NCI-H345 treated with DMSO at 0.1 percent for 48 hours (cell line): ENCODE data around the gene MRPL48.
A peak's percentile ranks its signal among the peaks of the same experiment; 100 is the strongest.
"Not testable (repeated sequence)": the region's sequence is repeated elsewhere in the genome, so short reads cannot be mapped to it uniquely, and the experiment has no call there.

Source experiments
- DNase-seq: peaks from one replicate; lab custom pipeline; 2025; ENCODE audit not compliant: unreplicated experiment; lab: John Stamatoyannopoulos, UW

The MRPL48 gene

GRCh38 chr11:73787643-73788558 lies at the start of gene MRPL48:
Gene MRPL48 (plus strand): TSS chr11:73787874. CDS start chr11:73787972, 98 bp downstream.
- peak; percentile 86 for DNase-seq

- no peak for DNase-seq
These were observed 44.6 kb upstream of the MRPL48 start for GRCh38 chr11:73743045-73743444.

GRCh38 chr11:73746701-73747100 lies 41.0 kb upstream of the MRPL48 start:
- DNase-seq: no peak

DNA sequence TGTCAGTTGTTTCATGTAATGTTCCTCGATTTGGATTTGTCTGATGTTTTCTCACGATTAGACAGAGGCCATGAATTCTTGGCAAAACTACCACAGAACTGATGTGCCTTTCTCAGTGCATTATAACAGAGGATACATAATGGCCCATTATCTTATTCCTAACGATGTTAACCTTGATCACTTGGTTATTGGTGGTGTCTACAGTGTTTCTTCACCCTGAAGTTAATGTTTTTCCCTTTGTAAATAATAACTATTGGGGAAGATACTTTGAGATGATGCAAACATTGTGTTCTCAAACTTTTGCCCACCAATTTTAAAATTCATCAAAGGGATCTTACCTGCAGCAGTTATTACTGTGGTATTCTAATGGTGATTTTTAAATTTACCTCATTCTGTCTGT lies 39.9 kb upstream of the MRPL48 start:
- no peak for DNase-seq

DNA sequence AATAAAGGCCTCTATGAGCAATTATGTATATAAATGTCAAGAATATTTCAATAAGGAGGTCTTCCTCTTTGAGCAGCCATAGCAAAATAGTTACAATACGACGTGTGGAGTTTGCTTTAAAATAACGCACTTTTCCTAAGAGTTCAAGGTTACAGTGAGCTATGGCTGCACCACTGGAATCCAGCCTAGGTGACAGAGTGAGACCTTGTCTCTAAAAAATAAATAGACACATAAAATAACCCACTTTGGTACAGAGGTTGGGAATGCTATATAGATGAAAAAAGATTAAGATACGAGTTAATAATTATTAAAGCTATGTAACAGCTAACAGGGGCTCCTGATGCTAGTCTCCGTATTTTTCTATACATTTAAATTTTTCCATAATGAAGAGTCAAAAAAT lies 39.4 kb upstream of the MRPL48 start:
- no peak for DNase-seq

DNA sequence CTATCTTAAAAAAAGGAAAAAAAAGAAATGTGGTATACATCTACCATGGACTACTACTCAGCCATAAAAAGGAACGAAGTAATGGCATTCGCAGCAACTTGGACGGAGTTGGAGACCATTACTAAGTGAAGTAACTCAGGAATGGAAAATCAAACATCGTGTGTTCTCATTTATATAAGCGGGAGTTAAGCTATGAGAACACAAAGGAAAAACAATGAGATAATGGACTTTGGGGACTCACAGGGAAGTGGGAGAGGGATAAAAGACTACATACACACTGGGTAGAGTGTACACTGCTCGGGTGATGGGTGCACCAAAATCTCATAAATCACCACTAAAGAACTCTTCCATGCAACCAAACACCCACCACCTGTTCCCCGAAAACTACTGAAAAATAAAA lies 38.6 kb upstream of the MRPL48 start:
- no peak for DNase-seq

GRCh38 chr11:73750228-73750627 lies 37.4 kb upstream of the MRPL48 start:
- DNase-seq: no peak

DNA sequence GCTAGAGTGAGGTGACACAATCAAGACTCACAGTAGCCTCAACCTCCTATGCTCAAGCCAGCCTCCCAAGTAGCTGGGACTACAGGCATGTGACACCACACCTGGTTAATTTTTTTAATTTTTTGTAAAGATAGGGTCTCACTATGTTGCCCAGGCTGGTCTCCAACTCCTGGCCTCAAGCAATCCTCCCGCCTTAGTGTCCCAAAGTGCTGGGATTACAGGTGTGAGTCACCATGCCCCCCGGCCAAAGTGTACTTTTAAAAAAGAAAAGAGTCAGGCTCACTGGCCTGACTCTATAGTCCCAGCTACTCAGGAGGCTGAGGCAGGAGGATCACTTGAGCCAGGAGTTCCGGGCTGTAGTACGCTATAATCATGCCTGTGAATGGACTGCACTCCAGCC lies 36.8 kb upstream of the MRPL48 start:
- not testable (repeated sequence) for DNase-seq

DNA sequence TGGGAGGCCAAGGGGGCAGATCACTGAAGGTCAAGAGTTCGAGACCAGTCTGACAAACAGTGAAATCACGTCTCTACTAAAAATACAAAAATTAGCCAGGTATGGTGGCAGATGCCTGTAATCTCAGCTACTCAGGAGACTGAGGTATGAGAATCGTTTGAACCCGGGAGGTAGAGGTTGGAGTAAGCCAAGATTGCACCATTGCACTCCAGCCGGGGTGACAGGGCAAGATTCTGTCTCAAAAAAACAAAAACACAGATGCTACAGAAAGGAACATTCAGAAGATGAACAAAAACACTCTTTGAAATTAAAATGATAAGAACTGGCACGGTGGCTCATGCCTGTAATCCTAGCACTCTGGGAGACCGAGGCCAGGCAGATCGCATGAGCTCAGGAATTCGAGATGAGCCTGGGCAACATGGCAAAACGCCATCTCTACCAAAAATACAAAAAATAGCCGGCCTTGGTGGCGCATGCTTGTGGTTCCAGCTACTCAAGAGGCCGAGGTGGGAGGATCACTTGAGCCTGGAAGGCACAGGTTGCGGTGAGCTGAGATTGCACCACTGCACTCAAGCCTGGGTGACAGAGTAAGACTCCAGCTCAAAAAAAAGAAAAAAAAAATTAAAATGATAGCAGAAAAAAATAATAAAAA lies 35.3 kb upstream of the MRPL48 start:
- no peak for DNase-seq

DNA sequence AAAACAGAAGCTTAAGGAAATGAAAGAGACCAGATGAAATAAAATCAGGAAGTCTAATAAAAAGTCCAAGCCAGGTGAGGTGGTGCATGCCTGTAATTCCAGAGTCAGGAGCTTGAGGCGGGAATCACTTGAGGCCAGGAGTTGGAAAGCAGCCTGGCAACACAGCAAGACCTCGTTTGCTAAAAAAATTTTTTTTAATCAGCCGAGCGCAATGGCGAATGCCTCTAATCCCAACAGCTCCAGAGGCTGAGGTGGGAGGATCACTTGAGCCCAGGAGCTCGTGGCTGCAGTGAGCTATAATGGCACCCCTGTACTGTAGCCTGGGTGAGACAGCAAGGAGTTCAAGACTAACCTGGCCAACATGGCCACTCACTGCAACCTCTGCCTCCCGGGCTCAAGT lies 34.8 kb upstream of the MRPL48 start:
- DNase-seq: no peak

- DNase-seq: no peak
These were observed 33.7 kb upstream of the MRPL48 start for GRCh38 chr11:73753938-73754337.

- no peak for DNase-seq
These were observed 32.0 kb upstream of the MRPL48 start for GRCh38 chr11:73755670-73756069.

DNA sequence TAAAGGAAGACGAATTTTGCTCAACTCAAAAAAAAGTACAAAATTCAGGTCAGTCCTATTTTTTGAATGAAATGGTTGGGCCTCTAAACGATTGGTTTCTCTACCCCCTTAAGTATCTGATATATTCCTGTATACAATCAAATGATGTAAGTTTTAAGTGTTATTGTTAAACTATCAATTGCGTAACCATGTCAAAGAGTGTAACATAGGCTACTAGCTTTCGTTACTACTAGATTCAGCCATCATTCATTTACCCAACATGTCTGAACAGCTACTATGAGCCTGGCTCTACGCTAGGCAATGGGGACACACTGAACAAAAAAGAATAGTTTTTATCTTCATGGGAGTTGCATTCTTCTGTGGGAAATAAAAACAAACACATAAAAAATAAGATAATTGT lies 30.1 kb upstream of the MRPL48 start:
- no peak for DNase-seq

- no peak for DNase-seq
These were observed 29.2 kb upstream of the MRPL48 start for GRCh38 chr11:73758451-73758850.

DNA sequence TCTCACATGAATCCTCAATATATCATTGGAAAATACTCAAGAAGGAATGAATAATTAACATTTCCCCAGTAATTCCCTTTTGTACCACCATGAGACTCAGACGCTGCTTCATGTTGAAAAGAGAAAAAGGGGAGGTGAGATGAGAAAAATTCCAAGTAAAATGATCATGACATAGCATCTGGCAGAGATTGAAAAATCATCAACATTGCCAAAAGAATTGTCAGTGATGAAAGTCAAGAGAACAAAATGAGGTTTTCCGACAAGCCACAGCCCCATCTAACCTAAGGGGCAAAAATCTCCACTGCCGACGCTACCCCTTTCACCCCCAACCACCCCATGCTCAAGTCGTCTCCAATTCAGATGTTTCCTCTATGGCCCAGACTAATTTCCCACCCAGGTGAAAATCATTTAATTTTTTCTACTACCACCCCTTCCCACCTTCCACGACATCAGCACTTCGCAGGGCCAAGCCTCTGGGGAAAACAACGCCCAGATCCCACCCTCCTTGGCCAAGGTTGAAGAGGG lies 28.0 kb upstream of the MRPL48 start:
- no peak for DNase-seq

DNA sequence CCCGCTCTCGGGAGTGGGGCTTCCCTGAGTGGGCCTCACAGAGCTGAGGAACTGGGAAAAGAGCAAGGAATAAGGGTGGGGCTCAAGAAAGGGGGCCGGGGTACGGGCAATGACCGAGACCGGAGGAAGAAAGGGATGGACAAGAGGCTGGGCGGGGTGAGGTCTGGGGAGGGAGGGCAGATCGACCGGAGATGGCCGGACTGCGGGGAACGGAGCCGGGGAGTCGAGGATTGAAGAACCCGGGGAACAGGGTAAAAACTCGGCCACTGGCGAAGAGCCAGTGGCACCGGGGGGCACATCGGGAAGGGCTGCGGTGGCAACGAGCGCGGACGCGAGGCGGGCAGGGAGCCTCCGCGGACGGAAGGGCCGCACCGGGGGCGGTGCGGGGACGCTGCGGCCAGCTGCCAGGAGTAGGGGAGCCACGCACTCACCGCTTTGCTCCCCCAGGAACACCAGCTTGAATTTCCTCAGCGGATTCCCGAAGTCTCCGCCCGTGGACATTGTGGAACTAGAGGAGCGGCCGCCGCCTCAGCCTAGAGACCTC lies 27.5 kb upstream of the MRPL48 start:
- no peak for DNase-seq

DNA sequence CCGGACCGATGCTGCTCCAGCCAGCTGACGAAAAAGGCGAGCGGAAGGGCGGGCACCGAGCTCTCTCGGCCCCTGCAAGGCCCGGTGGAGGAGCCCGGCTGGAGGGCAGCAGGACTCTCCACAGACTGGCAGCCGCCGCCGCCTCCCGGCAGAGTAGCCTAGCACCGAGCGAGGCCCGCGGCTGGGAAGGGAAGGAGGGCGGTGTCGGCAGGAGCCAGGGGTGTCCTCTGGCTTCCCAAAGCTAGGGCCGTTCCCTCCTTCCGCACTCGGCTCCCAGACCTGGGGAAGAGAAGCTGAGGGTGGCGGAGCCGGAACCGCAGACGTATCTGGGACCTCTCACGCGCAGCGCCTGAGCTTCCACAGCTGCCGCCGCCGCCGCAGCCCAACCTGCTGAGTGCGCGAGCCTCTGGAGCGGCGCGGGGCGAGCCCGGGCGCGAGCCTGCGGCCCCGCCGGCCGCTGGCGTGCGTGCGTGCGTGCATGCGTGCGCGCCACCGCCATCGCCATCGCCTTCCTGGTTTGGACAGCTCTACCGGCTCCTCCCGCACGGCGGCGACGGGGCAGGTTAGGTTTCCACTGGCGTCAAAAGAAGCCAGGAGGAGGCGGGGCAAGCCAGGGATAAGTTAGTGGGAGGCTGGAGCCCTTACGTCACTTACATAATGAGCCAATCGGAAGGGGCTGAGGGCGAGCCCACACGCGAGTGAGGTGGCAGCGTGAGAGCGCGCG lies 26.8 kb upstream of the MRPL48 start, which contains the start of gene RAB6A:
Gene RAB6A (minus strand): TSS at position 396 of the 724 bp plus-strand sequence. CDS start 439 bp downstream, outside the sequence.
- DNase-seq: peak; percentile 98

DNA sequence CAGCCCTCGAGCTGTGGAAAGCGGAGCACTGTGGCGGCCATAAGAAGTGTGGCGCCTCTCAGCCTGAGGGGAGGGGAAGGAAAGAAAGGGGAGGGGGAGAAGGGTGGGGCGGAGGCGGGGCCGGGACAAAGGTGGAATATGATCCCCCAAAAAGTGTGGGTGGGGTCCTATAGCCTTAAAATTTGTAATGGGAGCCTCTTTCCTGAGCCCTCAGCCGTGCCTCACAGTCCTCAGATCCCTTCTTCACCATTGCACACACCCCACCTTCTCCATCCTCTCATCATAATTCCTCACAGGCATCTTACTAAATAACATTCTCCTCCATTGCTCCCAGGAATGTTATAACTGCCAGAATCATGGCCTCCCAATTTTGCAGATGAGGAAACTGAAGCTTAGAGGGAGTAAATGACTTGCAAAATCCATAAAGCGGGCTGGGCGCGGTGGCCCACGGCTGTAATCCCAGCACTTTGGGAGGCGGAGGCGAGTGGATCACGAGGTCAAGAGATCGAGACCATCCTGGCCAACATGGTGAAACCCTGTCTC lies 26.2 kb upstream of the MRPL48 start:
- DNase-seq: no peak

GRCh38 chr11:73762732-73763131 lies 24.9 kb upstream of the MRPL48 start:
- no peak for DNase-seq

DNA sequence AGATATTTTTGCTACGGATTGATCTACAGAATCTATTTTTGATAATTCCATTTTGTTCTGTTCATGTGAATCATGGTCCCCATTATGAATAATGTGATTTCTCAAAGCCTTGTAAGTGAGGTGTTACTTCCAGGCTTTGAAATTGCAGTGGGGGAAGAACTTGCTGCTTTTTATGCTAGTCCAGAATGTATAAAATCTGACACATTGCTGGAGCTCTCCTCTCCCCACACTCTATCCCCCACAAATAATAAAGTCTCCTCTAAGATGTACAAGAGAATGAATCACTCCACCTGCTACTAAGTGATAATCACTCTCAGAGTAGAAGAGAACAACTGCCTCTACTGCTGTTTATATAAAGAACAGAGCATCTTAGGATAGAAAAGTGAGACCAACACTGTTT lies 20.9 kb upstream of the MRPL48 start:
- no peak for DNase-seq

DNA sequence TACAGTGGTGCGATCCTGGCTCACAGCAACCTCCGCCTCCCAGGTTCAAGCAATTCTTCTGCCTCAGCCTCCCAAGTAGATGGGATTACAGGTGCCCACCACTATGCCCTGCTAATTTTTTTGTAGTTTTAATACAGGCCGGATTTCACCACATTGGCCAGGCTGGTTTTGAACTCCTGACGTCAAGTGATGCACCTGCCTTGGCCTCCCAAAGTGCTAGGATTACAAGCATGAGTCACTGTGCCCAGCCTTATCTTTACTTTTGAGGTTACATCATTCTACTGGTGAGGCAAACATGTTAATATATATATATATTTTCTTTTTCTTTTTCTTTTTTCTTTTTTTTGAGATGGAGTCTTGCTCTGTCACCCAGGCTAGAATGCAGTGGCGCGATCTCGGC lies 16.9 kb upstream of the MRPL48 start:
- not testable (repeated sequence) for DNase-seq
